SK-N-SH treated with all-trans-retinoic acid at 6 μM for 48 hours (cell line): ENCODE measurements around the gene RGS6.

Experiments used
- CREB5 ChIP-seq: fragments of 250-450 bp; sonication (Bioruptor Pico); IDR thresholded peaks from 2 replicates; pipeline ENCODE4 v1.5.1; 2020; ENCODE audit warnings: low read depth, mild to moderate bottlenecking, moderate library complexity
- SNAI2 ChIP-seq: fragments of 250-450 bp; sonication (Bioruptor Pico); IDR thresholded peaks from 2 replicates; pipeline ENCODE4 v1.5.0; 2020; ENCODE audit warnings: mild to moderate bottlenecking, moderate library complexity
- ZFP3 ChIP-seq: fragments of 250-450 bp; sonication (Bioruptor Pico); IDR thresholded peaks from 2 replicates; pipeline ENCODE4 v1.5.0; 2020; ENCODE audit warnings: mild to moderate bottlenecking, moderate library complexity

GRCh38 chr14:71932229-71932981, at the start of gene RGS6:
- TF ChIP-seq ZFP3 (CRISPR knock-in tag) (no peak), SNAI2 (CRISPR knock-in tag) (no peak), CREB5 (CRISPR knock-in tag) (no peak)
